Ishikawa (cell line): Measurements from ENCODE around the gene DHFR2.

Source experiments
- CREB1 ChIP-seq: IDR thresholded peaks from 2 replicates; pipeline ENCODE4 v1.6.1; 2012; ENCODE audit warnings: low read depth
- EP300 ChIP-seq: IDR thresholded peaks from 2 replicates; pipeline ENCODE4 v1.6.1; 2012; ENCODE audit warnings: borderline replicate concordance
- NFIC ChIP-seq: IDR thresholded peaks from 2 replicates; pipeline ENCODE4 v1.6.1; 2012
- REST ChIP-seq: IDR thresholded peaks from 2 replicates; pipeline ENCODE4 v1.6.1; 2012; ENCODE audit warnings: low read depth, mild to moderate bottlenecking
- TEAD4 ChIP-seq: IDR thresholded peaks from 2 replicates; pipeline ENCODE4 v1.6.1; 2012

GRCh38 chr3:94046533-94046932 is 16.2 kb downstream of the DHFR2 start:
- no peak for TF ChIP-seq TEAD4
- no peak for TF ChIP-seq CREB1
- no peak for TF ChIP-seq REST
- TF ChIP-seq NFIC = no peak
- no peak for TF ChIP-seq EP300
